K562 (cell line): Measurements from ENCODE around the gene AMELX. TPM values are rescaled to one million over a fixed set of nuclear protein-coding genes. Genes with fewer than 3 reads are reported as not detected.

ENCODE experiments used
- ATAC-seq: fragments of 200-7000 bp; cut with Tn5 transposase; 3 replicates; pipeline ENCODE4 v1.9.1; 2020; ENCODE audit warnings: moderate library complexity
- BruUV-seq: library from RNA; stranded (reverse); fragments of 400-500 nt; replicated peaks from 2 replicates; lab custom pipeline; 2021; lab: Mats Ljungman, UMichigan
- CTCF ChIA-PET: fragments of 300-600 bp; formaldehyde crosslinking; extraction: SDS; loops from one replicate; lab custom pipeline; 2021; ENCODE audit warnings: low intra/inter-chr PET ratio; lab: Yijun Ruan, JAX
- POLR2A ChIA-PET: fragments of 300-600, 350-650 bp; sonication (Branson Sonifier 250); formaldehyde crosslinking; extraction: SDS; loops from one replicate; lab custom pipeline; 2021; ENCODE audit warnings: antibody characterized with exemption, inconsistent platforms; lab: Yijun Ruan, JAX
- DNase-seq, 4 experiments: peaks; one replicate each; pipeline versions ENCODE4 v3.0.0 to v3.0.0-alpha.2; 2011 to 2018; ENCODE audit warnings: low spot score in 3 of 4, mixed read lengths in 3 of 4; ENCODE audit errors: extremely low read depth in 1 of 4
- FAIRE-seq: peaks from 2 replicates; lab custom pipeline; 2011; peaks lifted over from hg19 to GRCh38; lab: Jason Lieb, UNC
- H2AFZ ChIP-seq: 2 replicates; pipeline ENCODE4 v1.6.0; 2011; ENCODE audit warnings: low read depth, low read length, control low read depth, inconsistent platforms
- H3K27ac ChIP-seq: fragments of 200-600 bp; 3 replicates; pipeline ENCODE4 v1.8.0; 2011; ENCODE audit warnings: low read depth, mild to moderate bottlenecking, control low read depth, inconsistent platforms, low read length, moderate library complexity, mixed read lengths; ENCODE audit errors: extremely low read depth
- H3K27me3 ChIP-seq, 2 experiments: fragments of 300-600 bp in 1 of 2; 2 replicates in 1 of 2; 3 replicates in 1 of 2; pipeline versions ENCODE4 v1.6.0 to v1.8.0; 2011; ENCODE audit warnings: inconsistent platforms in 2 of 2, low read length in 2 of 2, mild to moderate bottlenecking in 1 of 2, mixed read lengths in 1 of 2, moderate library complexity in 1 of 2; ENCODE audit not compliant: control insufficient read depth in 2 of 2, insufficient read depth in 2 of 2
- H3K36me3 ChIP-seq: fragments of 300-600 bp; 3 replicates; pipeline ENCODE4 v1.8.0; 2011; ENCODE audit warnings: mild to moderate bottlenecking, low read length, inconsistent platforms; ENCODE audit not compliant: control insufficient read depth, insufficient read depth
- H3K4me1 ChIP-seq, 2 experiments: fragments of 200-600 bp in 1 of 2; replicated peaks in 1 of 2; 2 replicates in 1 of 2; 3 replicates in 1 of 2; pipeline versions ENCODE4 v1.5.1 to v1.8.0; 2011; ENCODE audit warnings: inconsistent platforms in 2 of 2, low read length in 2 of 2, mild to moderate bottlenecking in 1 of 2, mixed read lengths in 1 of 2, moderate library complexity in 1 of 2; ENCODE audit not compliant: control insufficient read depth in 2 of 2, insufficient read depth in 2 of 2
- H3K4me2 ChIP-seq: 2 replicates; pipeline ENCODE4 v1.6.1; 2011; ENCODE audit warnings: low read length, control low read depth, inconsistent platforms, mixed read lengths; ENCODE audit not compliant: insufficient read depth
- H3K4me3 ChIP-seq: fragments of 200-600 bp; sonication (generic), shearing (Covaris generic); 2 replicates; pipeline ENCODE4 v1.5.1; 2016; ENCODE audit warnings: control low read depth, inconsistent platforms
- H3K79me2 ChIP-seq: fragments of 200-600 bp; 3 replicates; pipeline ENCODE4 v1.8.0; 2011; ENCODE audit warnings: low read length, inconsistent platforms; ENCODE audit not compliant: control insufficient read depth, insufficient read depth
- H3K9ac ChIP-seq, 2 experiments: 2 replicates each; pipeline versions ENCODE4 v1.6.0 to v1.6.1; 2011; ENCODE audit warnings: low read depth in 2 of 2, low read length in 2 of 2, control low read depth in 1 of 2, inconsistent platforms in 1 of 2, mild to moderate bottlenecking in 1 of 2, mixed read lengths in 1 of 2; ENCODE audit not compliant: insufficient read depth in 1 of 2
- H3K9me1 ChIP-seq: one replicate; pipeline ENCODE4 v1.6.0; 2011; ENCODE audit warnings: inconsistent platforms, mild to moderate bottlenecking, low read length, moderate library complexity; ENCODE audit not compliant: control insufficient read depth, insufficient read depth
- H3K9me3 ChIP-seq: replicated peaks from 2 replicates; pipeline ENCODE4 v1.5.1; 2011; ENCODE audit warnings: low read depth, low read length, inconsistent platforms; ENCODE audit not compliant: control insufficient read depth, insufficient read depth
- H4K20me1 ChIP-seq: replicated peaks from 2 replicates; pipeline ENCODE4 v1.6.1; 2011; ENCODE audit warnings: low read length, inconsistent platforms, mixed read lengths; ENCODE audit not compliant: control insufficient read depth, insufficient read depth
- CBX3 ChIP-seq, 2 experiments: IDR thresholded peaks; 1 replicate in 1 of 2; 2 replicates in 1 of 2; pipeline ENCODE4 v1.6.1; 2012; ENCODE audit warnings: inconsistent platforms in 2 of 2, low read length in 2 of 2, borderline replicate concordance in 1 of 2, control low read depth in 1 of 2
- CREB5 ChIP-seq: fragments of 250-450 bp; sonication (Bioruptor Pico); IDR thresholded peaks from 2 replicates; pipeline ENCODE4 v1.5.0; 2020; ENCODE audit warnings: mild to moderate bottlenecking
- IRF1 ChIP-seq: sonication (generic); formaldehyde crosslinking; IDR thresholded peaks from 2 replicates; pipeline ENCODE4 v1.8.0; 2022; ENCODE audit warnings: missing genetic modification reagents, mild to moderate bottlenecking, borderline replicate concordance
- MEF2D ChIP-seq: conservative IDR thresholded peaks from 2 replicates; pipeline ENCODE4 v1.6.1; 2016; ENCODE audit warnings: low read depth, missing genetic modification characterization, missing compliant biosample characterization
- MTF1 ChIP-seq: fragments of 250-450 bp; sonication (Bioruptor Pico); IDR thresholded peaks from 2 replicates; pipeline ENCODE4 v1.9.0; 2021; ENCODE audit warnings: moderate library complexity, mild to moderate bottlenecking, inconsistent platforms, borderline replicate concordance
- PPARD ChIP-seq: fragments of 250-450 bp; sonication (Bioruptor Pico); IDR thresholded peaks from 2 replicates; pipeline ENCODE4 v1.8.0; 2022; ENCODE audit warnings: inconsistent platforms, mild to moderate bottlenecking, moderate library complexity
- SMAD2 ChIP-seq: fragments of 150-350 bp; IDR thresholded peaks from 2 replicates; pipeline ENCODE4 v1.6.1; 2014; ENCODE audit warnings: low read depth, mild to moderate bottlenecking, low read length
- ZNF263 ChIP-seq: sonication (generic); formaldehyde crosslinking; IDR thresholded peaks from 2 replicates; pipeline ENCODE4 v1.8.0; 2022; ENCODE audit warnings: mild to moderate bottlenecking, missing genetic modification reagents, borderline replicate concordance
- WGBS: fragments of 100-300 bp; shearing (Covaris generic); methylation state at CpG from one replicate; pipeline ENCODE4 v1.1.6; 2016; ENCODE audit warnings: low coverage, mixed read lengths; ENCODE audit not compliant: insufficient coverage; ENCODE audit errors: missing lambda C conversion rate; 5-methylcytosine and 5-hydroxymethylcytosine counted together
- in situ Hi-C: fragments of 300-500 bp; cut with MboI; formaldehyde crosslinking; loops from 4 replicates; pipeline ENCODE4 v1.15.0; 2018; ENCODE audit warnings: inconsistent platforms, mixed read lengths
- intact Hi-C: fragments of 100-400 bp; cut with micrococcal nuclease; formaldehyde crosslinking; loops from 2 replicates; pipeline ENCODE4 v1.14.2; 2022
- polyA plus RNA-seq, 8 experiments: library from polyadenylated mRNA; depleted of rRNA in 4 of 8; stranded (reverse) in 5 of 8; unstranded in 3 of 8; fragments of >200 nt; fragmentation: Nextera tagmentation in 2 of 8; fragmentation: Illumina TruSeq in 1 of 8; extraction: Ambion mirVana in 2 of 8; extraction: Trizol in 1 of 8; gene quantifications; 2 replicates each; pipeline versions ENCODE4 v1.2.1 to v1.2.3, GENCODE V29; 2011 to 2014; ENCODE audit warnings: inconsistent platforms in 1 of 8, missing spikeins in 1 of 8
- total RNA-seq, 7 experiments: library from RNA; depleted of rRNA in 6 of 7; stranded (reverse); fragments of >200 nt in 6 of 7; fragmentation: Illumina TruSeq in 2 of 7; extraction: Trizol in 2 of 7; gene quantifications; 2 replicates each; pipeline versions ENCODE4 v1.2.1 to v1.2.3, GENCODE V29; 2011 to 2021; ENCODE audit warnings: low replicate concordance in 1 of 7

AMELX gene
- total and polyA plus RNA-seq, 9 of the 15 experiments (the other 6 are each of a cell fraction or from before 2014, with no cell fraction given) = 0.22 TPM; not detected in 8

GRCh38 chrX:11282043-11282442 is 11.2 kb upstream of the AMELX start:
- Histone ChIP-seq H3K79me2 (peaks cover 47% of the 10 kb centered on the region), H3K36me3 (peaks cover 7% of the 10 kb centered on the region; the same call in 2 of the 3 replicates), H3K4me3 (no peak overlapping the region), H3K4me2 (no peak overlapping the region), H3K9me3 (no peaks in the 10 kb centered on the region; the same call in 1 of the 2 replicates), H2AFZ (no peak overlapping the region), H3K27ac (no peak overlapping the region), H3K9me1 (no peaks in the 10 kb centered on the region), H3K4me1 (no peaks in the 10 kb centered on the region; a peak in 1 of 5 replicates), H3K9ac (no peak overlapping the region), H3K27me3 (no peaks in the 10 kb centered on the region), H4K20me1 (no peaks in the 10 kb centered on the region)
- ATAC-seq = no peak
- TF ChIP-seq MEF2D (tag) = no peak
- TF ChIP-seq SMAD2 = no peak
- TF ChIP-seq CREB5 (CRISPR knock-in tag) = no peak
- TF ChIP-seq IRF1 (CRISPR knock-in tag) = no peak
- TF ChIP-seq PPARD = no peak
- TF ChIP-seq MTF1 (CRISPR knock-in tag) = no peak
- no peak for TF ChIP-seq CBX3 (IDR thresholded peaks at IDR 0.05; ENCODE audit: borderline replicate concordance in 1 of 2, low read length in 2 of 2)
- no peak for TF ChIP-seq ZNF263 (CRISPR knock-in tag)
- no peak for FAIRE-seq
- ChIA-PET POLR2A (interaction anchor here (1.0 kb wide), 1 partner anchor 13 kb away, joined by 4 read pairs; no protein-coding TSS in a partner anchor), CTCF (no interaction called here)
- WGBS = 47% methylated on average over 2 of the region's 2 CpGs
- intact Hi-C loops = no loop called here
- in situ Hi-C loops = no loop called here
- DNase-seq = no peak
- BruUV-seq = no TSS peak
